Aorta (tissue), 5 donors: ENCODE results near the gene PTPRR. TPM values are rescaled to one million over a fixed set of nuclear protein-coding genes. Genes with fewer than 3 reads are reported as not detected.

Experiments
- ATAC-seq: fragments of 200-7000 bp; cut with Tn5 transposase; one replicate; pipeline ENCODE4 v1.9.1; 2022; ENCODE audit warnings: moderate library complexity; ENCODE audit not compliant: low FRiP score
- DNase-seq, 2 donors: peaks; one replicate each; pipeline ENCODE4 v3.0.0-alpha.2; 2020
- H3K27ac ChIP-seq, 2 donors: one replicate each; pipeline ENCODE4 v1.5.1; 2013; ENCODE audit warnings: low read length in 2 of 2, mild to moderate bottlenecking in 2 of 2, moderate library complexity in 2 of 2, control low read depth in 1 of 2, inconsistent platforms in 1 of 2, low read depth in 1 of 2
- H3K27me3 ChIP-seq, 2 donors: one replicate each; pipeline ENCODE4 v1.6.1; 2013; ENCODE audit warnings: control low read depth in 1 of 2, low read length in 1 of 2, mild to moderate bottlenecking in 1 of 2, moderate library complexity in 1 of 2; ENCODE audit not compliant: insufficient read depth in 2 of 2, control insufficient read depth in 1 of 2
- H3K36me3 ChIP-seq, 2 donors: one replicate each; pipeline ENCODE4 v1.6.1; 2013; ENCODE audit warnings: control low read depth in 1 of 2, low read length in 1 of 2, mild to moderate bottlenecking in 1 of 2; ENCODE audit not compliant: insufficient read depth in 2 of 2, control insufficient read depth in 1 of 2
- H3K4me1 ChIP-seq, 2 donors: one replicate each; pipeline ENCODE4 v1.6.1; 2013; ENCODE audit warnings: low read length in 2 of 2, control low read depth in 1 of 2, mild to moderate bottlenecking in 1 of 2, moderate library complexity in 1 of 2; ENCODE audit not compliant: insufficient read depth in 2 of 2, control insufficient read depth in 1 of 2
- H3K4me3 ChIP-seq, 2 donors: one replicate each; pipeline ENCODE4 v1.5.1; 2013; ENCODE audit warnings: low read length in 2 of 2, control low read depth in 1 of 2, mild to moderate bottlenecking in 1 of 2
- H3K9me3 ChIP-seq: one replicate; pipeline ENCODE4 v1.6.1; 2013; ENCODE audit warnings: mild to moderate bottlenecking, low read length; ENCODE audit not compliant: control insufficient read depth
- WGBS, 2 donors: extraction: QIAGEN DNeasy Blood & Tissue Kit; methylation state at CpG; one replicate each; pipeline ENCODE4 v1.1.7; 2013; 5-methylcytosine and 5-hydroxymethylcytosine counted together
- intact Hi-C, 2 donors: fragments of 100-400 bp; cut with DNase I; formaldehyde crosslinking; loops; one replicate each; pipeline versions ENCODE4 v1.14.2 to v1.15.0; 2022
- polyA plus RNA-seq, 2 donors: library from polyadenylated mRNA; stranded (reverse); fragments of 200-250 nt; gene quantifications; one replicate each; pipeline ENCODE4 v1.2.3, GENCODE V29; 2013
- total RNA-seq, 2 donors: library from RNA; stranded (reverse); fragmentation: NEBNext Ultra II Directional; extraction: Animal tissue kit (Norgen Biotek cat#: 25700); gene quantifications; one replicate each; pipeline ENCODE4 v1.2.1, GENCODE V29; 2021
- donor health status: healthy with polysubstance abuse.
- donor health status: Bipolar disorder and iron deficiency.
- donor health status: DM: no; HTN: no; CAD: no.
- donor health status: DM: no; HTN: no; CAD: no.
- donor health status: DM: yes; HTN: yes; CAD: no.

Gene PTPRR
- total and polyA plus RNA-seq, 4 donors: 0.23 to 1.8 (median 0.47) TPM

DNA sequence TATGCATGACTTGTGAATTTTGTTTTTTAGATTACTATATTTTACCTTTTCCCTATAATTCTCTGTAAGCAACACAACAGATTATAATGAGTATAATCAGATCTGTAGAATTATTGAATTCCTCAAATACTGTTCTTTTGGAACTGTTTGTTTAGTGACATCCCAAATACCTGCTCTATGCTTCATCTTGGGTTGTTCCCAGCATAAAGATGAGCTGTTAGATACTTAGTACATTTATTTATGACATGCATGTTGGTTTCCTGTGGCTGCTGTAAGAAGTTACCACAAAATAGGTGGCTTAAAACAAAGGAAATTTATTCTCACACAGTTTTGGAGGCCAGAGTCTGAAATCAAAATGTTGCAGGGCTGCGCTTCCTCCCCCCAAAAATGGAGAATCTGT is 78.4 kb downstream of the PTPRR start:
- Histone ChIP-seq H3K9me3 (no peaks in the 10 kb centered on the region), H3K4me1 (peaks cover 3% of the 10 kb centered on the region in 2 donors), H3K4me3 (no peak overlapping the region), H3K27ac (no peak overlapping the region), H3K36me3 (no peaks in the 10 kb centered on the region), H3K27me3 (no peaks in the 10 kb centered on the region)
- ATAC-seq (no peak), DNase-seq (no peak)
- intact Hi-C loops: no loop called here
- 96 to 100% methylated on average over 1 of the region's 1 CpG for WGBS, 2 donors

DNA sequence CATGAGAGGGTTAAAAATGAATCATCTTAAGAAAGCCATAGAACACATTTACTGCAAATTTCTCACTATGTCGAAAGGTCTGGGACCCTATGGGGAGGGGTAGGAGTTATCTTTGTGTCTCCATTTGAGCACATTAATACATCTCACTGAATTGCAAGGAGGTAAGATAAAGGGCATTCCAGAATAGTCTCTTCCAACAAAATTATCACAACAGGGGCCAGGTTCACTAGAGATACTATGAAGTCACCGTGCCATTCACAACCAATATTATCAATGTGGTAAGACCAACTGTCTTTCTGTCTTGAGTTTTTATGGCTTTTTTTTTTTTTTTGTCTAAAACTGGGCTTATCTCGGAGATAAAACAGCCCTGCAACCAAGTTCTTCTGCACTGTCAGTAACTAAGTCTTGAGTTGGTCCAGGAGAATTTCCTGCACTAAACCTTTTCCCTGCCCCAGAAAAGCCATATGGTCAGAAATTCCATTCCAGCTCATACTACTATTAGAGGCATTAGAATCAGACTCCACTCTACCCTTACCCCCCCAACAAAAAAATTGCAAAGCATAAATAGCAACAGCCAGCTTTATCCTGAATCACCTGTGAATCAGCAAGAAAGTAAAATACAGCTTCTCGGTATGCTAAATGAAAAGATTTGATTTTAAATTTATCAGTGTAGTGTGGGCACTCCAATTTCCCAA is 79.7 kb downstream of the PTPRR start:
- no peaks in the 10 kb centered on the region for H3K36me3 ChIP-seq
- no peaks in the 10 kb centered on the region for H3K9me3 ChIP-seq
- ATAC-seq (no peak), DNase-seq (no peak)
- no peak overlapping the region for H3K4me3 ChIP-seq
- no peaks in the 10 kb centered on the region for H3K27me3 ChIP-seq
- 67 to 68% methylated on average over 4 of the region's 4 CpGs for WGBS, 2 donors
- H3K4me1 ChIP-seq: peaks cover 3% of the 10 kb centered on the region in 2 donors
- H3K27ac ChIP-seq: peak overlapping the region in 1 of 2 donors; percentile 67
- intact Hi-C loops: no loop called here

DNA sequence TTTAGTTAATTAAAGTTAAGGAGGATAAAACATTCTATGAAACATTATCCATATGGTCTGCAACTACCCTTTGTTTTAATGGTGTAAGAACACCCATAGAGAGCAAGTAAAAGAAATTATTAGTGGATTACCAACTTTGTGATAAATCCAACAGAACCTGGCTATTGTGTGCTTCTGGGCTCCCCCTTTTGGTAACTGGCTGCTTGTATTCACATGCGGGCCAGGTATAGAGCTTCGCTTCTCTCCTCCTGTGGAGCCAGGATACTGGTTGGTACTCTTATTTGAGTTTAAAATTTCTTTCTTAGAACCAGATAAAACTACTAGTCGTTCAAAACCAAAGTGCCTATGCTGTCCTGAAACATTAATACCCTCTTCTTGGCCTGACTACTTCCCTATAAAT is 81.0 kb downstream of the PTPRR start:
- no peaks in the 10 kb centered on the region for H3K27me3 ChIP-seq
- no peak overlapping the region for H3K27ac ChIP-seq
- ATAC-seq (no peak), DNase-seq (no peak)
- WGBS, 2 donors: 77 to 78% methylated on average over 3 of the region's 3 CpGs
- no peak overlapping the region for H3K4me3 ChIP-seq
- H3K9me3 ChIP-seq: no peaks in the 10 kb centered on the region
- intact Hi-C loops: loop anchor here in 1 of 2 donors (1.0 kb wide), 1 partner anchor 21 kb away; no protein-coding TSS in a partner anchor
- H3K36me3 ChIP-seq: no peaks in the 10 kb centered on the region
- peaks cover 3% of the 10 kb centered on the region in 2 donors for H3K4me1 ChIP-seq

DNA sequence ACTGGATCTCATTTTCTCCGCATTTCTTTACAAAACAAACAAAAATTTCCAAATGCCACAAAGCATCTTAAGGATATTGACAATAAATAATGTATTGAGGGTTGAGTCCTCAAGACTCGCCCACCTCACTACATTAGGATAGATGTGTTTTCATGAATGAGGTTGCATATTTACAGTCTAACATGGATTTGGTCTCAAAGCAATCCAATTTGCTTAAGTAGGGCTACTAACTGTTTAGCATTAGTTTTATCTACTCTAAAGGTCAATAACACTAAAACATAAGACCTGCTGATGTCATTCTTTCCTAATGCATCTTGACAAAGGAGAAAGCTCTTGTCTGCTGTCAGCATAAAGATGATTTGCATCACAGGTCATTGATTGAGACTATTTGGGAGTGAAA is 82.4 kb downstream of the PTPRR start:
- DNase-seq (no peak), ATAC-seq (no peak)
- intact Hi-C loops: no loop called here
- H3K4me3 ChIP-seq: no peak overlapping the region
- no peaks in the 10 kb centered on the region for H3K36me3 ChIP-seq
- H3K27me3 ChIP-seq: no peaks in the 10 kb centered on the region
- H3K27ac ChIP-seq: no peak overlapping the region
- no peaks in the 10 kb centered on the region for H3K9me3 ChIP-seq
- peaks cover 3% of the 10 kb centered on the region in 2 donors for H3K4me1 ChIP-seq
- 46 to 70% methylated on average over 2 of the region's 2 CpGs for WGBS, 2 donors

DNA sequence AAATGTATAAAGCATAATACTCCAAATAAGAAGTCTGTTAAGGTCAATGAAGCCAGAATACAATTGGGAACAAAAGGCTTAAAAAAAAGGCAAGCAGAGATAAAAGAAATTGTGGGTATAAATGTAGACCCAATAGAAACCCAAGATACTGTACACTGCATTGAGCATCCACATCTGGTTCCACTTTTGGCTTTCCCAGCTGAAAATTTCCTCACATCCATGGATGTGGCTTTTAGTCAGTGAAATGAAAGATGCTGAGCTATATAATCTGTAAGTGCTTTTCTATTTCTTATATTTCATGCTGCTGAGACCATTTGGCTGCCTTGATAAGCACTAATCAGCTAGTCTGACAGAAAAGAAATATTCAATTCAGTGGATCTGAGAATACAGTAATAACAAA is 83.5 kb downstream of the PTPRR start:
- no peaks in the 10 kb centered on the region for H3K36me3 ChIP-seq
- intact Hi-C loops: no loop called here
- peaks cover 0 to 3% of the 10 kb centered on the region in 2 donors for H3K4me1 ChIP-seq
- ATAC-seq: no peak
- DNase-seq: no peak
- no peak overlapping the region for H3K4me3 ChIP-seq
- H3K27me3 ChIP-seq: no peaks in the 10 kb centered on the region
- no peak overlapping the region for H3K27ac ChIP-seq
- no peaks in the 10 kb centered on the region for H3K9me3 ChIP-seq

DNA sequence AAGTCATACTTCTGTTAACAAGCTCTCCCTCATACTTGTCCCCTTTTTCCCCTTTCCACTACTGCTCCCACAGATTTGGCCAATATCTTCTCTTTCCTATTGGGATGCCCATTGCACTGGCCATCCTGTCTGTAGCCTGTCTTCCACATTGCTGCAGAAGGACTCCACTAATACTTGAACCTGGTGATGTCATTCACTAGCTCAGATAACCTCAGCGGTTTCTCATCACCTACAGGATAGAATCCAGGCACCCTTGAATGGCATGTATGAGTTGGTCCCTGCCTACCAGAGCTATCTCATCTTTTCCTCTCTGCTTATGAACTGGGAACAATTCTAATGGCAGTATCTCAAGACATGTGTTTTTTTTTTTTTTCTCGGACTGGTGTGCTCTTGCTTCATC is 84.6 kb downstream of the PTPRR start:
- Histone ChIP-seq H3K4me1 (peaks cover 0 to 2% of the 10 kb centered on the region in 2 donors), H3K4me3 (no peak overlapping the region), H3K27me3 (no peaks in the 10 kb centered on the region), H3K27ac (no peak overlapping the region), H3K9me3 (no peaks in the 10 kb centered on the region), H3K36me3 (no peaks in the 10 kb centered on the region)
- no peak for ATAC-seq
- intact Hi-C loops: no loop called here
- WGBS, 2 donors: 85 to 89% methylated on average over 2 of the region's 2 CpGs
- DNase-seq: no peak

DNA sequence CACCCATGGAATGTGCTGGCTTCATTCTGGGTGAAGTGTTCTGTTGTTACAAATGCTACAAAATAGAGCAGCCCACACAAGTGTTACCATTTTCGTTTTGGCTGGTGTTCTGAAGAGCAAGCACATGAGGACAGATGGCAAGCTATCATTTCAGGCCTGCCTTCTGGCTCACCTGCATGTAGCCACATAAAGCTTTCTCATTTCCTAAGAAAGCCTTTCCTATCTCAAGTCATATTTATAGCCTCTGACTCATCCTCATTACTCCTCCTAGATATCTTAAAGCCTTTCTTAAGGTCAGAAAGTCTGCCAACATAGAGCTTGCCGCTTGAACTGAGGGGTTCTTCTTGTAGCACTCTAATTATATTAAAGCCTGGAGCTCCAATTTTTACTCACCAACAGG is 89.0 kb downstream of the PTPRR start:
- 60 to 68% methylated on average over 2 of the region's 2 CpGs for WGBS, 2 donors
- no peak for ATAC-seq
- Histone ChIP-seq H3K9me3 (no peaks in the 10 kb centered on the region), H3K4me1 (no peaks in the 10 kb centered on the region), H3K4me3 (no peak overlapping the region), H3K27ac (no peak overlapping the region), H3K36me3 (no peaks in the 10 kb centered on the region), H3K27me3 (no peaks in the 10 kb centered on the region)
- intact Hi-C loops: no loop called here
- DNase-seq: no peak

DNA sequence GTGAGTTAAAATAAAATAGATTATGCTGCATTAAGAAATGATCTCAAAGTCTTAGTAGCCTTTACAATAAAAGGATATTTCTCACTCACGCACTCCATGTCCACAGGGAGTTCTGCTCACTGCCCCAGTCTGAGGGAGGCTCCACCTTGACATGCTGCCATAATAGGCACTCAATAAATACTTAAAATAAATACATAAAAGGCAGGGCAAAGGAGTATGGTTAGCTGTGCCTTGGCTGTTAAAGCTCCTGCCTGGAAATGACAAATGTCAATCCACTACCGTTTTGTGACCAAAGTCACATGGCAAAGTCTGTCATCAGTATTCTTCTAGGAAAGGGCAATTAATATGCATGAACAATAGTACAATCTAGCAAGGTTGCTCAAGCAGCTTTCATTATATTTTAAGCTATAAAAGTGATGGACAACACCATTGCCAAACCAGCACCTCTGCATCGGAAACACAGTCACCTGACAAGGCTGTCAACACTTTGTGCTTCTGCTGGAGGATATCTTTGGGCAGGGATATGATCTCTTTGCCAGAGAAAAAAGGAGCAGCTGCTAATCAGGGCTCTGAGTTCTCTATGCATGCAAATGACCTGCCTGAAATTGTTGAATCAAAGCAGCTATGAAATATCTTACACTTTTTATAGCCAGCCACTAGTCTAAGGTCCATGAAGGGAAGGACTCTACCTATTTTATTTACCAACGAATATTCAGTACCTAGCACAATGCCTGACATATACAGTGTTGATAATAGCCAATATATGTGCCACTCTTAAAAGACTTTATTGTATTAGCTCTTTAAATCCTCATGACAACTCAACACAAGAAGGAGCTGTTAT is 90.1 kb downstream of the PTPRR start:
- H3K27ac ChIP-seq: no peak overlapping the region
- no peaks in the 10 kb centered on the region for H3K4me1 ChIP-seq
- 79 to 82% methylated on average over 4 of the region's 4 CpGs for WGBS, 2 donors
- no peaks in the 10 kb centered on the region for H3K27me3 ChIP-seq
- no peak for ATAC-seq
- no peaks in the 10 kb centered on the region for H3K9me3 ChIP-seq
- intact Hi-C loops: no loop called here
- no peaks in the 10 kb centered on the region for H3K36me3 ChIP-seq
- DNase-seq: no peak
- no peak overlapping the region for H3K4me3 ChIP-seq

DNA sequence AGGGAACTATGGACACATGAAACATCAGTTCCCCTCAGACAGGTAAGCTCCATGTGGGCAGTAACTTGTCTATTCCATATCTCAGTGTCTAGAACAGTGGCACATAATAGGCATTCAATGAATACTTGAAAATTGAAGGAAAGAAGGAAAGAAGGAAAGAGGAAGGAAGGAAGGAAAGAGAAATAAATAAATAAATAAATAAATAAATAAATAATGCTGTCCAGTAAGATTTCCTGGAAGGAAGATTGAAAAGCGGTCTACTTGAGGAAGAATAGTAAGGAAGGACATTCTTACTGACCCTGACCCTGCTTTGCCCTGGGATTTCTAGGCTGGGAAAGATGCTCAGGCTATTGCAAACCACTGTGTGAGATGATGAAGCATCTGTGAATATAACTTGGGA is 91.5 kb downstream of the PTPRR start:
- Histone ChIP-seq H3K4me1 (no peaks in the 10 kb centered on the region), H3K27ac (no peak overlapping the region), H3K36me3 (no peaks in the 10 kb centered on the region), H3K9me3 (no peaks in the 10 kb centered on the region), H3K4me3 (no peak overlapping the region), H3K27me3 (no peaks in the 10 kb centered on the region)
- WGBS, 2 donors: 97 to 98% methylated on average over 1 of the region's 1 CpG
- ATAC-seq (no peak), DNase-seq (no peak)
- intact Hi-C loops: no loop called here
